GM10847 (cell line): ENCODE data around the gene LRRC8E.

Experiments
- POLR2A ChIP-seq: IDR thresholded peaks from 2 replicates; pipeline ENCODE4 v1.6.1; 2011; ENCODE audit not compliant: insufficient read length; ENCODE audit errors: extremely low read depth

The LRRC8E gene

GRCh38 chr19:7888145-7888825 lies at the start of gene LRRC8E:
LRRC8E (plus strand) TSS chr19:7888510; CDS start chr19:7895604, 7,094 bp downstream.
- no peak for TF ChIP-seq POLR2A

DNA sequence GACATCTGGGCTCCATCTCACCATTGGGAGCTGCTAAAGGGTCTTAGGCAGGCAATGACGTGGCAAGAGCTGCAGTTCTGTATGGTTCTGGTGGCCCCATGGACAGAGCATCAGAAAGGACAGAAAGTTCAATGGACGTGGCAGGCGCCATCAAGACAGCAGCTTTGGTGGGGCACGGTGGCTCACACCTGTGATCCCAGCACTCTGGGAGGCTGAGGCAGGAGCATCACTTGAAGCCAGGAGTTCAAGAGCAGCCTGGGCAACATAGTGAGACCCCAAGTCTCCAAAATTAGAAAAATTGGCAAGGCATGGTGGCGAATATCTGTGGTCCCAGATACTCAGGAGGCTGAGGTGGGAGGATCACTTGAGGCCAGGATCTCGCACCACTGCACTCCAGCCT lies 48.8 kb upstream of the LRRC8E start:
- TF ChIP-seq POLR2A = no peak

DNA sequence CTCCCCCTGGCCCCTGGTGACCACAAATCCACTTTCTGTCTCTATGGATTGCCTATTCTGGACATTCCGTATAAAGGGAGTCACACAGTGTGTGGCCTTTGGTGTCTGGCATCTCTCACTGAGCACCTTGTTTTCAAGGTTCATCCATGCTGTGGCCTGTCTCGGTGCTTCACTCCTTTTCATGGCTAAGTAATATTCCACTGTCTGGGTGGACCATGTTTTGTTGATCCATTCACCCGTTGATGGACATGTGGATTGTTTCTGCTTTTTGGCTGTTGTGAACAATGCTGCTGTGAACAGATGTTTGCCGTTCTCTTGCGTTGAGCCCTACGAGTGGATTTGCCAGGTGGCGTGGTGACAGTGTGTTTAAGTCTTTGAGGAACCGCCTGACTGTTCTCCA lies 47.7 kb upstream of the LRRC8E start:
- TF ChIP-seq POLR2A = no peak

GRCh38 chr19:7841751-7842660 lies 46.3 kb upstream of the LRRC8E start:
- no peak for TF ChIP-seq POLR2A

DNA sequence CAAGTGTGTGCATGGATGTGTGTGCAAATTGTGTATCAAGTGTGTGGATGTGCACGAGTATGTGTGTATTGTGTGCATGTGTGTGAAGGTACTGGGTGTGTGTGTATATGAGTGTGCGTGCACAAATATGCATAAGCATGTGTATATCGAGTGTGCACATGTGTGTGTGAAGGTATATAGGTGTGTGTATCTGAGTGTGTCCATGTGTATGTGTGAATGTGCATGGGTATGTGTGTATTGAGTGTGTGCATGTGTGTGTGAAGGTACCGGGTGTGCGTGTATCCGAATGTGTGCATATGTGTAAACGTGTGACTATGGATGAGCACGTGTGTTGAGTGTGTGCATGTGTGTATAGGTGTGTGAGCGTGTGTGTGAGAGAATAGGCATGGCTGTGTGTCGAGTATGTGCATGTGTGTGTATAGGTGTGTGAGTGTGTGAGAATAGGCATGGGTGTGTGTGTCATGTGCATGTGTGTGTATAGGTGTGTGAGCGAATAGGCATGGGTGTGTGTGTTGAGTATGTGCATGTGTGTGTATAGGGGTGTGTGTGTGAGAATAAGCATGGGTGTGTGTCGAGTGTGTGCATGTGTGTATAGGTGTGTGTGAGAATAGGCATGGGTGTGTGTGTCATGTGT lies 45.5 kb upstream of the LRRC8E start:
- TF ChIP-seq POLR2A = no peak

DNA sequence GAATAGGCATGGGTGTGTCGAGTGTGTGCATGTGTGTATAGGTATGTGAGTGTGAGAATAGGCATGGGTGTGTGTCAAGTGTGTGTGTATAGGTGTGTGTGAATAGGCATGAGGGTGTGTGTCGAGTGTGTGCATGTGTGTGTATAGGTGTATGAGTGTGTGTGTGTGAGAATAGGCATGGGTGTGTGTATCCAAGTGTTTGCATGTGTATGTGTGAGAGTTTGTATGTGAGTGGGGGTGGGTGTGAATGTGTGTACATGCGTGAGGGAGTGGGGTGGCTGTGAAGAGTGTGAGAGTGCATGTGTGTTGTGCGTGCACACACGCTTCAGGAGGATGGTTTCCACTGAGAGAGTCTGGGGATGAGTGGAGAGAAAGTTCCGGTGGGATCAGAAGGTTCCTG lies 44.8 kb upstream of the LRRC8E start:
- TF ChIP-seq POLR2A = no peak

GRCh38 chr19:7844405-7844804 lies 43.9 kb upstream of the LRRC8E start:
- TF ChIP-seq POLR2A = no peak

- no peak for TF ChIP-seq POLR2A
These were observed 43.4 kb upstream of the LRRC8E start for GRCh38 chr19:7844951-7845350.

DNA sequence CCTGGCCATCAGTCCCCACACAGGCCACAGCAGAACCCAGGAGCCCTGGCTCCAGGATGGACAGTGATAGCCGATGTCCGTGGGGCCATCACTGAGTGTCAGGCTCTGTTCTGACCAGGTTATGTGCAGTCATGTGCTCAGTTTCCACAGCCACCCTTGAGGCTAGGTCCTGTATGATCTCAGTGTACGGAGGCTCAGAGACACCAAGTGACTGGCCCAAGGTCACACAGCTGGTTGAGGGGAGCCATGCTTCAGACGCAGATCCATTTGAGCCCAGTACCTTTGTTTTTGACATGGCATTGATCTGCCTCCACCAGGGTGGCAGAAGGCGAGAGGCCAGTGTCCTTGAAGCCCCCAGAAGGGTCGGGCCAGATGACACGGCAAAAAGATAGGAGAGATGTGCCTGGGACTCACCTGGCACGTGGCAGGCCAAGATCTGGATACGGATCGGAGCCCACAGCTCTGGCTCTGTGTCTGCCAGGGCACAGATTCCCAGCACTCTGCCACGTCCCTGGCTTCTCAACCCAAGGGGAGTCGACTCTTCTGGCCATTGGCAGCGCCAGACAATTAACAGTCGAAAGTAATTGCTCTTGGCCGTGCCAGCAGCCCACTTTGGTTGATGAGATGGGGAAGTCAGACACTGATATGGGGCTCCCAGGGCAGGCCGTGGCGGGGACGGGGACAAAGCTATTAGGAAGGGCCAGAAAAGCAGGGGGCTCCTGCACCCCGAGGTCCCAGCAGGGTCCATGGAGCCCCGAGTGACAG lies 42.7 kb upstream of the LRRC8E start:
- TF ChIP-seq POLR2A = no peak

DNA sequence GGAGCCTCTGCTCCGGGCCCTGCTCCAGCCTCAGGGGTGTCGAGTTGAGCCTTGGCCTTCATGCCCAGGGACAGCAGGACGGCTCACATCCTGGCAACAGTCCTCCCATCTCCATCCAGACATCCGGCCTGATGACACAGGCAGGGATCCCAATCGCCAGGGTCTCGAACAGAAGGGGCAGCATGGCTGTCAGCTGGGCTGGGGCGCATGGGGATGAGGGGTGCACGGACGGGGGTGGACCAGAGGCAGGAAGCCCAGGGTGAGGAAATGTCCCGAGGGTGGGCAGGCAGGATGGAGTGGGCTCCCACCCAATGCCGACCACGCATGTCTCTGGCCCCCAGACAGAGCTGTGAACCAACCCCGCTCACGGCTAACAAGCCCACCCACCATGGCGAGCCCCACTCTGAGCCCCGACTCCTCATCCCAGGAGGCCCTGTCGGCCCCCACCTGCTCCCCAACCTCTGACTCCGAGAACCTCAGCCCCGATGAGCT lies 42.1 kb upstream of the LRRC8E start:
- TF ChIP-seq POLR2A = no peak

DNA sequence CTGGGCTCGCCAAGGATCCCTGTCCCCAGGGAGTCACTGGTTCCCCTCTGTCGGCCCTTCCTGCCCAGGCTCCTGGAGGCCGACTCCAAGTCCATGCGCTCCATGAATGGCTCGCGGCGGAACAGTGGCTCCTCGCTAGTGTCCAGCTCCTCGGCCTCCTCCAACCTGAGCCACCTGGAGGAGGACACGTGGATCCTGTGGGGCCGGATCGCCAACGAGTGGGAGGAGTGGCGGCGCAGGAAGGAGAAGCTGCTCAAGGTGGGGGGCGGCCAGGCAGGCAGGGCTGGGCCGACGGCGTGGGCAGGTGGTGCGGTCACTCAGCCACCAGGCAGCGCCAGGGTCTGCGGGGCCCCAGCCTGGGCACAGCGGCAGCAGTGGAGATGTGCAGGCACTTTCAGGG lies 40.6 kb upstream of the LRRC8E start:
- no peak for TF ChIP-seq POLR2A

GRCh38 chr19:7848779-7849457 lies 39.4 kb upstream of the LRRC8E start:
- TF ChIP-seq POLR2A = no peak

- no peak for TF ChIP-seq POLR2A
These were observed 38.7 kb upstream of the LRRC8E start for GRCh38 chr19:7849631-7849999.

DNA sequence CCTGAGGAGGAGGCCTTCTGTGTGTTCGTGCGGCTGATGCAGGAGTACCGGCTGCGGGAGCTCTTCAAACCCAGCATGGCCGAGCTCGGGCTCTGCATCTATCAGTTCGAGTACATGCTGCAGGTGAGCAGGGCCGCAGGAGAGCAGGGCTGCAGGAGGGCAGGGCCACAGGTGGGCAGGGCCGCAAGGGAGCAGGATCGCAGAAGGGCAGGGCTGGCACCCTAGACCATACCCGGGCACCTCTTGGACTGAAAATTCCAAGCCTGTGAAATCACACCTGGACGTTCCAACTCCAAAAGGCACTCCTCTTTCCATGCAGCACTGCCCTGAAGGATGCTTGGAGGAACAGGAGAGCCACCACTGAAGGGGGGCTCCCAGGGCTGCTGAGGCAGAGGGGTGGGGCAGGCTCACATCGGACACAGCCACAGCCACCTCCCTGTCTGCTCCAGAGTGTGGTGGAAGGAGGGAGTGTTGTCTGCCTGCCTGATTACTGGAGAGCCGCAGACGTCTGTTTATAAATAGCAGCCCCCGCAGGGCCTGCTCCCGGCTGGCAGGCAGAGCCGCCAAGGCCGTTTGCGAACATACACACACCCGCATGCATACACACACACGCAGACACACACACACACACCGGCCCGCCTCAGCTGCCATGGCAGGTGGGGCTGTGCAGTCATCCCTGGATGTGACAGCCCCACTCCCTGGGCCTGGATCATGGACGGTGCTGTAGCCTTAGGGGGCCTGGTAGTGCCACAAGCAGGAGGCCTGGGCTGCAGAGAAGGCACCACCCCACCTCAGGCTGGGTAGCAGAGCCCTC lies 38.1 kb upstream of the LRRC8E start:
- TF ChIP-seq POLR2A = no peak
